H1 (cell line): ENCODE data around the gene TIMELESS. TPM values are rescaled to one million over a fixed set of nuclear protein-coding genes. Genes with fewer than 3 reads are reported as not detected.

ENCODE experiments used
- BCL11A ChIP-seq, 2 experiments: IDR thresholded peaks; one replicate each; pipeline ENCODE4 v1.6.1; 2011; ENCODE audit warnings: low read depth in 2 of 2, low read length in 2 of 2, mild to moderate bottlenecking in 2 of 2
- HDAC2 ChIP-seq, 2 experiments: fragments of 300-600 bp in 1 of 2; sonication (generic) in 1 of 2; IDR thresholded peaks; 2 replicates each; pipeline ENCODE4 v1.6.1; 2011 to 2012; ENCODE audit warnings: low read depth in 2 of 2, low read length in 2 of 2, mild to moderate bottlenecking in 2 of 2, moderate library complexity in 2 of 2, borderline replicate concordance in 1 of 2, inconsistent platforms in 1 of 2
- ZNF274 ChIP-seq: IDR thresholded peaks from 2 replicates; pipeline ENCODE4 v1.7.0; 2012; ENCODE audit warnings: low read length, borderline replicate concordance; ENCODE audit errors: extremely low read depth
- polyA plus RNA-seq, 7 experiments: library from polyadenylated mRNA; depleted of rRNA in 3 of 7; stranded (reverse) in 5 of 7; unstranded in 2 of 7; fragments of >200 nt in 5 of 7; fragments of 200-250 nt in 2 of 7; gene quantifications; 1 replicate in 5 of 7; 2 replicates in 1 of 7; 4 replicates in 1 of 7; pipeline versions ENCODE4 v1.2.1 to v1.2.3, GENCODE V29; 2011 to 2013; ENCODE audit warnings: missing spikeins in 2 of 7, mixed read lengths in 2 of 7
- total RNA-seq: library from RNA; stranded (reverse); fragmentation: NEBNext Ultra II Directional; extraction: Animal tissue kit (Norgen Biotek cat#: 25700); gene quantifications from 2 replicates; pipeline ENCODE4 v1.2.1, GENCODE V29; 2021
- TF ChIP-seq, protein P1 (sequence below): fragments of 300-600 bp; sonication (generic); IDR thresholded peaks from 2 replicates; pipeline ENCODE4 v1.7.1; 2012; ENCODE audit warnings: low read length, moderate library complexity, mild to moderate bottlenecking, inconsistent platforms; ENCODE audit not compliant: insufficient replicate concordance

TIMELESS gene
- total and polyA plus RNA-seq, 2 of the 8 experiments (the other 6 are each of a cell fraction or from before 2014, with no cell fraction given) = 17.1 to 86.7 TPM

DNA sequence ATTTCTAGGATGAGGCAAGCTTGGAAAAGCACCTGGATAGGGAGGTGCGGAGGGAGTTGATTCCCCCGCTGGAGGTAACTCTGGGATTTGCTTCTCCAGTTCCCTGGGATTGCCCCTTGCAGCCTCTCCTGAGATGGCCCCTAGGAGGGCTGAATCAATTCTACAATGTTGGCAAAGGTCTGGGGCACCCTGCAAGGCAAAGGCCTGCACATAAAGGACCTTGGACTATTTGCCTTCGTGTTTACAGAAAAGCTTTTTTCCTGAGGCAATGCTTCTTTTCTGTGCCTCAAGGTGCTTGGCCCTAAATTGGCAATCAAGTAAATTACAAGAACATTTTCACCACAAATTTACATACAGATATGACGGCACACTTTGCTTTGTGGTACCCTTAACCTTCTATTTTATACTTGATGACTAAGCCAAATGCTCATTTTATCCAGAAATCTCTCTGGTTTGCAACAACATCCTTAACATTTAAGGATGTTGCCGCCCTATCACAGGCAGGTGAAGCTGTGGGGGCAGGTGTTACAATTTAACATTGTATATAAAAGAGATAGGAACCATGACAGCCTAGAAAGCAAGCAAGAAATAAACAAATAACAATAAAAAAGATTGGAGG lies 40.3 kb downstream of the TIMELESS start (continued):
- TF ChIP-seq, protein P1, sequence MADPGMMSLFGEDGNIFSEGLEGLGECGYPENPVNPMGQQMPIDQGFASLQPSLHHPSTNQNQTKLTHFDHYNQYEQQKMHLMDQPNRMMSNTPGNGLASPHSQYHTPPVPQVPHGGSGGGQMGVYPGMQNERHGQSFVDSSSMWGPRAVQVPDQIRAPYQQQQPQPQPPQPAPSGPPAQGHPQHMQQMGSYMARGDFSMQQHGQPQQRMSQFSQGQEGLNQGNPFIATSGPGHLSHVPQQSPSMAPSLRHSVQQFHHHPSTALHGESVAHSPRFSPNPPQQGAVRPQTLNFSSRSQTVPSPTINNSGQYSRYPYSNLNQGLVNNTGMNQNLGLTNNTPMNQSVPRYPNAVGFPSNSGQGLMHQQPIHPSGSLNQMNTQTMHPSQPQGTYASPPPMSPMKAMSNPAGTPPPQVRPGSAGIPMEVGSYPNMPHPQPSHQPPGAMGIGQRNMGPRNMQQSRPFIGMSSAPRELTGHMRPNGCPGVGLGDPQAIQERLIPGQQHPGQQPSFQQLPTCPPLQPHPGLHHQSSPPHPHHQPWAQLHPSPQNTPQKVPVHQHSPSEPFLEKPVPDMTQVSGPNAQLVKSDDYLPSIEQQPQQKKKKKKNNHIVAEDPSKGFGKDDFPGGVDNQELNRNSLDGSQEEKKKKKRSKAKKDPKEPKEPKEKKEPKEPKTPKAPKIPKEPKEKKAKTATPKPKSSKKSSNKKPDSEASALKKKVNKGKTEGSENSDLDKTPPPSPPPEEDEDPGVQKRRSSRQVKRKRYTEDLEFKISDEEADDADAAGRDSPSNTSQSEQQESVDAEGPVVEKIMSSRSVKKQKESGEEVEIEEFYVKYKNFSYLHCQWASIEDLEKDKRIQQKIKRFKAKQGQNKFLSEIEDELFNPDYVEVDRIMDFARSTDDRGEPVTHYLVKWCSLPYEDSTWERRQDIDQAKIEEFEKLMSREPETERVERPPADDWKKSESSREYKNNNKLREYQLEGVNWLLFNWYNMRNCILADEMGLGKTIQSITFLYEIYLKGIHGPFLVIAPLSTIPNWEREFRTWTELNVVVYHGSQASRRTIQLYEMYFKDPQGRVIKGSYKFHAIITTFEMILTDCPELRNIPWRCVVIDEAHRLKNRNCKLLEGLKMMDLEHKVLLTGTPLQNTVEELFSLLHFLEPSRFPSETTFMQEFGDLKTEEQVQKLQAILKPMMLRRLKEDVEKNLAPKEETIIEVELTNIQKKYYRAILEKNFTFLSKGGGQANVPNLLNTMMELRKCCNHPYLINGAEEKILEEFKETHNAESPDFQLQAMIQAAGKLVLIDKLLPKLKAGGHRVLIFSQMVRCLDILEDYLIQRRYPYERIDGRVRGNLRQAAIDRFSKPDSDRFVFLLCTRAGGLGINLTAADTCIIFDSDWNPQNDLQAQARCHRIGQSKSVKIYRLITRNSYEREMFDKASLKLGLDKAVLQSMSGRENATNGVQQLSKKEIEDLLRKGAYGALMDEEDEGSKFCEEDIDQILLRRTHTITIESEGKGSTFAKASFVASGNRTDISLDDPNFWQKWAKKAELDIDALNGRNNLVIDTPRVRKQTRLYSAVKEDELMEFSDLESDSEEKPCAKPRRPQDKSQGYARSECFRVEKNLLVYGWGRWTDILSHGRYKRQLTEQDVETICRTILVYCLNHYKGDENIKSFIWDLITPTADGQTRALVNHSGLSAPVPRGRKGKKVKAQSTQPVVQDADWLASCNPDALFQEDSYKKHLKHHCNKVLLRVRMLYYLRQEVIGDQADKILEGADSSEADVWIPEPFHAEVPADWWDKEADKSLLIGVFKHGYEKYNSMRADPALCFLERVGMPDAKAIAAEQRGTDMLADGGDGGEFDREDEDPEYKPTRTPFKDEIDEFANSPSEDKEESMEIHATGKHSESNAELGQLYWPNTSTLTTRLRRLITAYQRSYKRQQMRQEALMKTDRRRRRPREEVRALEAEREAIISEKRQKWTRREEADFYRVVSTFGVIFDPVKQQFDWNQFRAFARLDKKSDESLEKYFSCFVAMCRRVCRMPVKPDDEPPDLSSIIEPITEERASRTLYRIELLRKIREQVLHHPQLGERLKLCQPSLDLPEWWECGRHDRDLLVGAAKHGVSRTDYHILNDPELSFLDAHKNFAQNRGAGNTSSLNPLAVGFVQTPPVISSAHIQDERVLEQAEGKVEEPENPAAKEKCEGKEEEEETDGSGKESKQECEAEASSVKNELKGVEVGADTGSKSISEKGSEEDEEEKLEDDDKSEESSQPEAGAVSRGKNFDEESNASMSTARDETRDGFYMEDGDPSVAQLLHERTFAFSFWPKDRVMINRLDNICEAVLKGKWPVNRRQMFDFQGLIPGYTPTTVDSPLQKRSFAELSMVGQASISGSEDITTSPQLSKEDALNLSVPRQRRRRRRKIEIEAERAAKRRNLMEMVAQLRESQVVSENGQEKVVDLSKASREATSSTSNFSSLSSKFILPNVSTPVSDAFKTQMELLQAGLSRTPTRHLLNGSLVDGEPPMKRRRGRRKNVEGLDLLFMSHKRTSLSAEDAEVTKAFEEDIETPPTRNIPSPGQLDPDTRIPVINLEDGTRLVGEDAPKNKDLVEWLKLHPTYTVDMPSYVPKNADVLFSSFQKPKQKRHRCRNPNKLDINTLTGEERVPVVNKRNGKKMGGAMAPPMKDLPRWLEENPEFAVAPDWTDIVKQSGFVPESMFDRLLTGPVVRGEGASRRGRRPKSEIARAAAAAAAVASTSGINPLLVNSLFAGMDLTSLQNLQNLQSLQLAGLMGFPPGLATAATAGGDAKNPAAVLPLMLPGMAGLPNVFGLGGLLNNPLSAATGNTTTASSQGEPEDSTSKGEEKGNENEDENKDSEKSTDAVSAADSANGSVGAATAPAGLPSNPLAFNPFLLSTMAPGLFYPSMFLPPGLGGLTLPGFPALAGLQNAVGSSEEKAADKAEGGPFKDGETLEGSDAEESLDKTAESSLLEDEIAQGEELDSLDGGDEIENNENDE = no peak
- TF ChIP-seq HDAC2 (IDR thresholded peaks at IDR 0.05; ENCODE audit: borderline replicate concordance in 1 of 2, low read depth in 2 of 2, low read length in 2 of 2) (no peak), ZNF274 (no peak), BCL11A (IDR thresholded peaks at IDR 0.05; ENCODE audit: low read depth in 2 of 2, low read length in 2 of 2) (no peak)
